NCI-H128 (cell line): ENCODE measurements around the gene ARFGAP3.
"Not testable (repeated sequence)": the region's sequence is repeated elsewhere in the genome, so short reads cannot be mapped to it uniquely, and the experiment has no call there.

Source experiments
- DNase-seq: peaks from one replicate; lab custom pipeline; 2025; ENCODE audit not compliant: unreplicated experiment; lab: John Stamatoyannopoulos, UW

ARFGAP3 gene

DNA sequence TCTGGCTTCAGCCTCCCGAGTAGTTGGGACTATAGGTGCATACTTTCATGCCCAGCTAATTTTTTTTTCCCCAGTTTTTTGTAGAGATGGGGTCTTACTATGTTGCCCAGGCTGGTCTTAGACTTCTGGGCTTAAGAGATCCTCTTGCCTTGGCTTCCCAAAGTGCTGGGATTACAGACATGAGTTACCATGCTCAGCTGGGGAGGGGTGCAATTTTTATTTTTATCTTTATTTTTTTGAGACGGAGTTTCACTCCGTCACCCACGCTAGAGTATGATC, 86.7 kb downstream of the ARFGAP3 start:
- DNase-seq, result no peak

DNA sequence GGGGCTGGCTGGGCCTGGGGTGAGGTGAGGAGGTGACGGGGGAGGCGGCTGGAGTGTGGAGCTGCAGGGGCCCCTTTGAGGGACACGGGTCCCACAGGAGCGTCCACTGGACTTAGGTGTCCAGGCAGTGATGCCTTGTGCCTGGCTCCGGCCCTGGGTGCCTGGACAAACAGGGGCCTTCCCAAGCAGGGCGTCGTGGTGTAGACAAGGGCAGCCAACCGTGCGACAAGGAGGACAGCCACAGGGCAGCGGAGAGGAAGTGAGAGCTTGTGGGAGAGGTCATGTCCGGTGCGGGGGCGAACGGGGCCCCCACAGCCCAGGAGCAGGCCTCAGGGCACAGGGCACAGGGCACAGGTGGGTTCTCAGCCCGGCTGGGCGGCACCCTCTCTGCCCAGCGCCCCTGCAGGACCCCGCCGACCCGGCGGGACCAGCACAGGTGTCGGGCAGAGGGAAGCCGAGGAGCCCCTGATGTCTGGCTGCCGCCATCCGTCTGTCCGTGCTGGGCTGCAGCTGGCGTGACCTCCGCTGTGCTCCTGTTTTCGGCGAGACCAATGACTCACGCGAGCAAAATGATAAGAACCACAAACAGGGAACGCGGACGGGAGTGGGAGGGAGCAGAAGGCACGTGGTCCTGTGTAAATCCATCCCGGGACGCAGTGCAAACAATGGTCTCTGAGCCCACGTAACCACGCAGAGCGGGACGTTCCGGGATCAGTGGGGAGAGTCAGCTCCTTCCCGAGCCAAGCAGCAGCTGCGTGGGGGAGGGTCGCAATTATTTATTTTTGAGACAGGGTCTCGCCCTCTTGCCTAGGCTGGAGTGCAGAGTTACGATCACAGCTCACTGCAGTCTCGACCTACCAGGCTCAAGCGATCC, 87.3 kb downstream of the ARFGAP3 start:
- no peak for DNase-seq

DNA sequence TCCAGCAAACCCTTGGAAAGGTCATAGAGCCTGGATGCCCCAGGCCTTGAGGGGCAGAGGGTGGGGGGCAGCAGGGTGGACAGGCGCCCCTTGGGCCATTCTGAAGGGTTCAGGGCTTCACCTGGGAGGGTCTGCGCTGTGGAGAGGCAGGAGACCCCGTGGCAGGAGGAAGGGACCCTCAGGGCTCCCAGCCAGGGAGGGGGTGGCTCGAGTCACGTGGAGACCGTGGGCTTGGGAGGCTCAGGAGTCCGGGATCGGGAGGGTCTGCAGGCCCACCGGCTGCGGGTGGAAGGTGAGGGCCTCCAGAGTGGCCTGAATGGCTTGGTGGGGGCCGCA, 87.9 kb downstream of the ARFGAP3 start:
- DNase-seq, result no peak

DNA sequence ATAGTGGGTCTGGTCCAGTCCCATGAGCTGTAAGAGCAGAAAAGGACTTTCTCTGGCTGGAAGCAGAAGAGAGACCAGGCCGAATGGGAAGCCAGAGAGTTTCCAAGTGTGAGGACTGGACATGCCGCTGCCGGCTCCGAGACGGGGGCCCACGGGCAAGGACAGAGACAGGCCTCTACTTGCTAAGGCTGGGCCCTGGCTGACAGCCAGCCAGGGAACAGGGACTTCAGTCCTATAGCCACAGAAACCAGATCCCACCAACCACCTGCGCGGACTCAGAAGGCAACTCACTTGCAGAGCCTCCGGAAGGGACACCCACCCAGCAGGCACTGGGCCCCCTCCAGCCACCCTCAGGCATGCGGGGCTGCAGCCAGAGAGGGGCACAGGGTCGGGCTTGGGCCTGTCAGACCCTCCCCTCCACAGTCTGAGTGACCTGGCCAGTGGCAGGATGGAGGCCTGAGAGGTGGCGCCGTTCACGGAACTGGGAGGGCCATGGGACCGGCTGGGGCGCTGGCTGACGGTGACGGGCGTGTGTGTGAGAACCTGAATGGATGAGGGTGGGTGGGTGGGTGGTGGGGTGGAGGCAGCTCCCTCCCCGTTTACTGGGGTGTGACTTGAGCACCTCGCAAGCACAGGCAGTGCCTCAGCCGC, 88.6 kb downstream of the ARFGAP3 start:
- no peak for DNase-seq

DNA sequence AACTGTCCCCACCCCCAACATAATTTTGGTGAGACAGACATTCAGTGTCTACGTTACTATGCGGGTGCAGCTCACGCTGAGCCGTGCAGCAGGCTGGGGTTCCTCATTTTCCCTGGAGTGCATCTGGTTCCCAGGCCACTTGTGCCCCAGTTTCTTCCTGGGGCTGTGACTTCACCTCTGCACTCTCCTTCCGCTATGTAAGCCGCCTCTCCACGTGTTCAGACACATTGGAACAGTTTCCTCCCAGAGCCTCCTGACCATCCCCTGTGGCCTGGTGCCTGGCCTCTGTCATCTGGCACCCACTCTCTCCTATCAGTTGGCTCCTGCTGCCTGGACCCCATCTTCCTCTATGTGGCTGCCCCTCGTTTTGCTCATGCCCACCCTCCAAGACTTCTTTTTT, 90.2 kb downstream of the ARFGAP3 start:
- DNase-seq, result no peak

DNA sequence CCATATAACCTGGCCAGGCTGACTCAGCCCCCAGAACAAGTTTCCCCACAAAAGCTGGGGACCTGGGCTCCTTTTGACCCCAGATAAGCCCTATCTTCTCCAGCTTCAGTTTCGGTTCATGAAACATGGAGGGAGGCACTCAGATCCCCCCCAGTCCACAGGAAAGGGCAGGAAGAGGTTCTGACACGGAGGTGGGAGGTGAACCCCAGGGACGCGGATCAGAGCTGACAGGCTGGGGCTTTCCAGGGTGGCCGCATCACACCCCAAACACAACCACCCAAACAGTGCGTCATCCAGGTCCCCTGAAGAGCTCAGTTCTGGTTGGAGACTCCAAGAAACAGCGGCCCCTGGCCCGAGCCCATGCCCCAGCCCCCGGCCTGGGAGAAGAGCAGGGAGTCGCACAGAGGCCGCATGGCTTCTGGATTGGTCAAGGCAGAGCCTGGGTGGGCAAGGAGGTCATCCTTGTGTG, 92.1 kb downstream of the ARFGAP3 start:
- DNase-seq, result no peak

DNA sequence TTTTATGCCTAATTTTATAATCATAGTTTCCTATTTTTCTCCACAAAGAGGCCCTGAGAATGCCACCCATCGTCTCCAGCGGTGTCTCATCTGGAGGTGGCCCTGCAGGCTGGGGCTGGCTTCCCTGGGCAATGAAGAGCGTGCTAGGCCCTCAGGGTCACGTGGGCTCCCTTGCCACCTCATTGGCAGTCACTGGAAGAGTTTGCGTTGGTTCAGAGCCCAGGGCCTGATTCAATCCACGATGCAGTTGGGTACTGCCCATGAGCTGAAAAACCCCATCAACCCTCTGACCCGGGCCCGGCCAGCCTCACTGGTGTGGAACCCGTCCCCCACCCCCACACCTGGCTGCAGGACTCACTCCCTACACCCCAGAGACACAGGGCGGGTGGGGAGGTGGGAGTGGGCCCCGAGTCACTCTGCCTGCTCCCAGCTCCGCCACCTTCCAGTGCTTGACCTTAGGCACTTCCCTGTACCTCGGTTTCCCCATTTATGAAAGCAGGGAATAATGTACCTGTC, 93.0 kb downstream of the ARFGAP3 start:
- DNase-seq, result no peak

DNA sequence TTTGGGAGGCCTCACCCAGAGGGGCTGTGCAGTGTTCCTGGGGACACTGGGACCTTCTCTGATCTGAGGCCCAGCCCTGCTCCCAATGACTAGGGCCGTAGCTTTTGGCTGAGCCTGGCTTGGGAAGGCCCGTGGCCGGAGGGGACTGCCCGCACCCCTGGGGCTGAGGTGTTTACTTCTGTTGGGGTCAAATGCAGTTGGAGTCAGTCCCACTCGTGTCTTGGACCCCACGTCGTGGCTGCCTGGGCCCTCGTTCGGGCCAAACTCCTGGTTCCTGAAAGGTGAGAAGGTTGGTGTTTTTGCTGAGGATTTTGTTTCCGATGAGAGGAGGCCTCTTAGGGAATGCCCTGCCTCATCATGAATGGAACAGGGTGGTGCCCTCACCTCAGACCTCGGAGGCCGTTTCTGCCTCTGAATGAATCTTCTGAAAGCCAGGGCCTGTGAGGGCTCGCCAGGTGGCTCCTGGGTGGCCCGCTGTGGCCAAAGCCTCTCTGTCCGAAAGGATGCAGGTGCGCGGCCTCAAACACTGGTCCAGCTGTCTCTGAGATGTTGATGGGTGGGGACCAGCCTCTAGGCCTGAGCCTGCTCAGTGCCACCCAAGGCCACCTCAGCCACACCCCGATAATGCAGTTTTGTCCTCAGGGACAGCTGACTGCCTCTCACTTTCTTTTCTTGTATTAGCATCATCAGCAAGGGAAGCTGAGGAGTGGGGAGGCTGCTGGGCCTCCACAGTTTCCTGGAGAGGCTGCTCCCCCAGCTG, 96.1 kb downstream of the ARFGAP3 start:
- no peak for DNase-seq

DNA sequence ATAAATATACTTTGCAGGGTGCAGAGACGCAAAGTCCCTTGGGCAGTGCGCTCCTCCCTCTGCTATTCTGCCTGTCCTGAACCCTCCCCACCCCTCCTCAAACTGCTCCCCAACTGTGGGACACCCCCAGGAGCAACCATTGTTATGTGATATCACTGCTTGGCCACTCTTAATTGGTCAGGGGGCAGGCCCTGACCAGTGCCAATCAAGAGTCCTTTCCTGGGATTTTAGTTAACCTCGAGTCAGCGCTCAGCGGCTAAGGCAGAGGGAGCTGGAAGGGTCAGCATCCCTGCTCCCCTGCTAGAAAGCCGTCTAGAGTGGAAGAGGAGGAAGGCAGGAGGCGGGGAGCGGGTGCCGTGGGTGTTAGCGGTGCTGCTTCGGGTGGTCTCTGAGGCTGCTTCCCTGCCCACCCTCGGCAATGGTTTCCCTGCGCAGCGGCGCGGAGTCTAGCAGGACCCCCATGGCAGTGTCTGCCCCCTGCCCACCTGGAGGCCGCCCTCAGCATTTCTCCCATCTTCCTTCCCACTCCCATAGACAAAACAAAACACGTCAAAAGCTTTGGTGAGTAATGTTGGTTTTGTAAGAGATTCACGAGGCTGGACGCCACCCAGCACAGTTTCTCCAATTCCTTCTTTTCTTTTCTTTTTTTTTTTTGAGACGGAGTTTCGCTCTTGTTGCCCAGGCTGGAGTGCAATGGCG, 98.0 kb downstream of the ARFGAP3 start:
- DNase-seq, result no peak

DNA sequence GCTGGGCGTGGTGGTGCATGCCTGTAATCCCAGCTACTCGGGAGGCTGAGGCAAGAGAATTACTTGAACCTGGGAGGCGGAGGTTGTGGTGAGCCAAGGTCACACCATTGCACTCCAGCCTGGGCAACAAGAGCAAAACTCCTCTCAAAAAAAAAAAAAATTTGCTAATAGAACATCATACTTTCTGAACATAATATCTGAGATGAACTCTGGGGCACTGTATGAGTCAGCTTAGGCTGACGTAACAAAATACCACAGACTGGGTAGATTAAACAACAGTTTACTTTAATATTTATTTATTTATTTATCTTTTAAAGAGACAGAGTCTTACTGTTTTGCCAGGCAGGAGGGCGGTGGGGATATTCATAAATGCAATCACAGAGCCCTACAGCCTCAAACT, 101.5 kb downstream of the ARFGAP3 start:
- DNase-seq, result not testable (repeated sequence)

DNA sequence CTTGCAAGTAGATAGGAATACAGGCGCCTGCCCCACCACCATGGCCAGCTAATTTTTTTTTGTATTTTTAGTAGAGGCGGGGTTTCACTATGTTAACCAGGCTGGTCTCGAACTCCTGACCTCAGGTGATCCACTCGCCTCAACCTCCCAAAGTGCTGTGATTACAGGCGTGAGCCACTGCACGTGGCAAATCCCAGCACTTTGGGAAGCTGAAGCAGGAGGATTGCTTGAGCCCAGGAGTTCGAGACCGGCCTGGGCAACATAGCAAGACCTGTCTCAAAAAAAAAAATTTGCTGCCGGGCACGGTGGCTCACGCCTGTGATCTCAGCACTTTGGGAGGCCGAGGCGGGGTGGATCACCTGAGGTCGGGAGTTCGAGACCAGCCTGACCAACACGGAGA, 102.0 kb downstream of the ARFGAP3 start:
- DNase-seq, result not testable (repeated sequence)

DNA sequence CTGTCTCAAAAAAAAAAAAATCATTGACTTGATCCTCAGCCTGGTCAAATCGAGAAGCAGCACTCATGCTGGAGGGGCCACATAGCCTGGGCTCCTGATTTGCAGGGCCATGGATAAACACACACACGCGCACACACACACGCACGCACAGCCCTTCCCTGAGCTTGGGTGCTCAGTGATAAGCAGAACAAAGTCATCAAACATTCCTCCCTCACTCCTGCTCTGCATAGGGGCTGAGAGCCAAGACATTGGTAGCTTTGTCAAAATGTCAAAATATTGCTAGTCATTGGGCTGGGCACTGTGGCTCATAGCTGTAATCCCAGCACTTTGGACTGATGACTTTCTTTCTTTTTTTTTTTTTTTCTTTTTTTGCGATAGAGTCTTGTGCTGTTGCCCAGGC, 102.4 kb downstream of the ARFGAP3 start:
- no peak for DNase-seq

DNA sequence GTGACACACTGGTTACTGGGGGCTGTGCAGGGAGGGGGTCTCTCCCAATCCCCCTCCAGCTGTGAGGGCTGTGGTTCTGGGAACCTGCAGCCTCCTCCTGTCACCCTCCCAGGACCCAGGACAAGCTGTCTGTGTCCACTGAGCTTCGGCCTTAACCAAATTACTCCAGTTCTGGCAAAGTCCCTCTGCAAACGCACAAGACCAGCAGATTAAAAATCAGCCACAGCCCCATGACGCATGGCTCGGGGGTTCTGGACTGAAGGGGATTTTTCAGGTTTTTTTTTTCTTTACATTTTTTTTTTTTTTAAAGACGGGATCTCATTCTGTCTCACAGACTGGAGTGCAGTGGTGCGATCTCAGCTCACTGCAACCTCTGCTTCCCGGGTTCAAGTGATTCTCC, 104.2 kb downstream of the ARFGAP3 start:
- no peak for DNase-seq

DNA sequence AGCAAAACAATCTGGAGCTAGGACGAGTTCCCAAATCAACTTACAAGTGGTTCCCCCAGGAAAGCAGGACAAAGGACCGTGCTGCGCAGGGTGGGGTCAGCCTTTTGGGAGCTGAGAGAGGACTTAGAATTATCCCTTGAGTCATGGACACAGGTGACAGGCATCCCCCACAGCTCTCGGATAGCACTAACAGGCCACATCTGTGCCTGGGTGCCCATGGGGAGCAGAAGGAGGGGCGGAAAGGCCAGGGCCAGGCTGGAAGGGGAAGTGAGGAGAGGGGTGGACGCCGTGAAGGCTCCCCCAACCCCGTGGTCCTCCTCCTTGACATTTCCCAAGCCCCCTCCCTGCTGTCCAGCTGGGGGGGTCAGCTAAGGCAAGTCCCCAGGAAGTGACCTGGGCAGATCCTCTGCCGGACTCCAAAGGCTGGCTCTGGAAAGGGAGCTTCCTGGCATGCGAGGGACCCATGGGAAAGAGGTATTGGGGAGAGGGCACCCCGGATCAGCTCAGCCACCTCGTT, 104.8 kb downstream of the ARFGAP3 start:
- no peak for DNase-seq

DNA sequence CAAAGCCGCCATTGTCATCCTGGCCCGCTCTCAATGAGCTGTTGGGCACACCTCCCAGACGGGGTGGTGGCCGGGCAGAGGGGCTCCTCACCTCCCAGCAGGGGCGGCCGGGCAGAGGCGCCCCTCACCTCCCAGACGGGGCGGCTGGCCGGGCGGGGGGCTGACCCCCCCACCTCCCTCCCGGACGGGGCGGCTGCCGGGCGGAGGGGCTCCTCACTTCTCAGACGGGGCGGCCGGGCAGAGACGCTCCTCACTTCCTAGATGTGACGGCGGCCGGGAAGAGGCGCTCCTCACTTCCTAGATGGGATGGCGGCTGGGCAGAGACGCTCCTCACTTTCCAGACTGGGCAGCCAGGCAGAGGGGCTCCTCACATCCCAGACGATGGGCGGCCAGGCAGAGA, 106.7 kb downstream of the ARFGAP3 start:
- DNase-seq, result not testable (repeated sequence)

DNA sequence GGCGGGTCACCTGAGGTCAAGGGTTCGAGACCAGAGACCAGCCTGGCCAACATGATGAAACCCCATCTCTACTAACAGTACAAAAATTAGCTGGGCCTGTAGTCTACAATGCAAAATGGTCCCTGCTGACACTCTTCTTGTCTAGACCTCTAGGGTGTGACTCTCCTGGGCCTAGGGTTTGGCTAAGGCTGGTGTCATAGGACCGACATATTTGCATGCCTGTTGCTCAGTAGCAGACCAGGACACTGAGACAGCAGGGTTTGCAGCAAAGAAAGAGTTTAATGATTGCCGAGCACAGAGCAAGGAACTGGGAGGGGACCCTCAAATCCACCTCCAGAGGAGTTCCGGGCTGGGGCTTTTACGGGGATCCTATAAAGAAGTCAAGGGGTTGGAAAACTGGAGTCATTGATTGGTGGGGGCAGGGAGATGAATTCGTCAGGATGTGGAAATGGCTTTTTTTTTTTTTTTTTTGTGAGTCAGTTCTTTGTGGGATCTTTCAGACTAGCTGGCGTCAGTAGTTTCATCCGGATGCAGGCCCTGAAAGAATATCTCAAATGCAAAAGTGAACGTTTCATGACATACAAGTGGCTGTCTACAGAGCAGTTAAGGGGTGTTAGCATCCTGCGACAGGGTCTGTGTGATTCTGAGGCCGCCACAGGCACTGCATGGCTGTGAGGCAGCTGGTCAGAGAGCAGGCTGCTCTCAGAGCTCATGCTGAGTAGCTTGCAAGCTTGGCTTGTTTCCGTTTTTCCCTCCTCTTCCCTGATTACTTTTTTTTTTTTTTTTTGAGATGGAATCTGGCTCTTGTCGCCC, 109.2 kb downstream of the ARFGAP3 start:
- DNase-seq, result no peak
